ENCODE results near the gene TMEM184A.
A peak's percentile ranks its signal among the peaks of the same experiment; 100 is the strongest.
"Not testable (repeated sequence)": the region's sequence is repeated elsewhere in the genome, so short reads cannot be mapped to it uniquely, and the experiment has no call there.

The TMEM184A gene

GRCh38 chr7:1590476-1590875, 34.5 kb upstream of the TMEM184A start:
- no peak for DNase-seq (ENCODE audit: low read depth)

GRCh38 chr7:1588978-1589377, 33.0 kb upstream of the TMEM184A start:
- DNase-seq (ENCODE audit: low read depth): no peak

- DNase-seq (ENCODE audit: low read depth): no peak
Measured at GRCh38 chr7:1587738-1588137, 31.7 kb upstream of the TMEM184A start.

- no peak for DNase-seq (ENCODE audit: low read depth)
Measured at GRCh38 chr7:1586827-1587705, 31.1 kb upstream of the TMEM184A start.

GRCh38 chr7:1586126-1586826, 30.3 kb upstream of the TMEM184A start:
- DNase-seq (ENCODE audit: low read depth): no peak

- no peak for DNase-seq (ENCODE audit: low read depth)
Measured at GRCh38 chr7:1585142-1585981, 29.4 kb upstream of the TMEM184A start.

- DNase-seq (ENCODE audit: low read depth): no peak
Measured at GRCh38 chr7:1584700-1585099, 28.7 kb upstream of the TMEM184A start.

- DNase-seq (ENCODE audit: low read depth): not testable (repeated sequence)
Measured at GRCh38 chr7:1583241-1583930, 27.4 kb upstream of the TMEM184A start.

GRCh38 chr7:1580422-1581030, 24.5 kb upstream of the TMEM184A start:
- no peak for DNase-seq (ENCODE audit: low read depth)

GRCh38 chr7:1579481-1580421, 23.7 kb upstream of the TMEM184A start:
- DNase-seq (ENCODE audit: low read depth): peak; percentile 65

GRCh38 chr7:1578513-1578912, 22.5 kb upstream of the TMEM184A start:
- no peak for DNase-seq (ENCODE audit: low read depth)

GRCh38 chr7:1576521-1577253, 20.7 kb upstream of the TMEM184A start:
- DNase-seq (ENCODE audit: low read depth): no peak

GRCh38 chr7:1575809-1576208, 19.8 kb upstream of the TMEM184A start:
- no peak for DNase-seq (ENCODE audit: low read depth)

GRCh38 chr7:1572111-1572822, 16.3 kb upstream of the TMEM184A start:
- no peak for DNase-seq (ENCODE audit: low read depth)

GRCh38 chr7:1569833-1570632, 14.0 kb upstream of the TMEM184A start, which contains the start of gene PSMG3:
Gene PSMG3 (minus strand): TSS chr7:1570032. CDS start chr7:1569339, 693 bp downstream.
- DNase-seq (ENCODE audit: low read depth): peak; percentile 81

- DNase-seq (ENCODE audit: low read depth): no peak
Measured at GRCh38 chr7:1569440-1569832, 13.4 kb upstream of the TMEM184A start.

- no peak for DNase-seq (ENCODE audit: low read depth)
Measured at GRCh38 chr7:1569016-1569415, 13.0 kb upstream of the TMEM184A start.

Data from activated T-cell treated with anti-CD3 and anti-CD28 coated beads for 1 hour (primary cell).